Measurements from ENCODE around the gene KLHL36. TPM values are rescaled to one million over a fixed set of nuclear protein-coding genes. Genes with fewer than 3 reads are reported as not detected.

KLHL36 gene
- polyA plus RNA-seq, 1 of the 3 experiments (the other 2 are of a cell fraction): 39.8 TPM

DNA sequence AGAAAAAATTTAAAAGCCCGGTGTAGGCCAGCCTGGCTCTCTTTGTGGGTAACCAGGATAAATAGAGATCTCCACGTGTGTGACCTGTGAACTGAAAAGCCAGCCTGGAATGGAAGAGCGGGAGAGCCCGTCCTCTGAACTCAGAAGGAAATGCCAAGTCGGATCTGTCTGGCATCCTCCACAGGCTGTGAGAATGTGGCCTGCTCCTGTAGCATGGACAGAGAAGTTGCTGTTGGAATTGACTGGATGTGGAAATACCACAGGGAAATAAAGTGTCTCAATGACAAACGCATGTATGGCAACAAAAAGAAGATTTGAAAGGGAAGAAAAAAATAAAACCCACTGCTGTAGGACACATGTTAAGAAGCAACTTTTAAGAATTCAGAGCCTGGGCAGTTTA, 6.7 kb downstream of the KLHL36 start:
- Histone ChIP-seq H3K4me2 (no peak overlapping the region), H3K9me3 (no peaks in the 10 kb centered on the region), H3F3A (replicated peaks; ENCODE audit: insufficient read depth) (peaks cover 10% of the 10 kb centered on the region), H3K79me2 (ENCODE audit: insufficient read depth) (peaks cover 55% of the 10 kb centered on the region; the same call in 1 of the 2 replicates), H2AFZ (ENCODE audit: low read depth) (no peak overlapping the region), H3K36me3 (replicated peaks in 1 of 2; ENCODE audit: control insufficient read depth in 1 of 2, insufficient read depth in 2 of 2, low read length in 1 of 2) (peaks cover 32 to 38% of the 10 kb centered on the region in 2 experiments), H3K27ac (ENCODE audit: low read depth in 2 of 2, low read length in 1 of 2) (no peak overlapping the region), H3K4me1 (ENCODE audit: control insufficient read depth in 1 of 2, insufficient read depth in 2 of 2, low read depth in 1 of 2, low read length in 1 of 2) (no peaks in the 10 kb centered on the region), H3K9ac (no peak overlapping the region), H3K4me3 (ENCODE audit: low read depth in 2 of 2, low read length in 1 of 2) (no peak overlapping the region), H4K20me1 (ENCODE audit: insufficient read depth) (peaks cover 8% of the 10 kb centered on the region), H3K9me2 (no peaks in the 10 kb centered on the region), H3K27me3 (ENCODE audit: insufficient read depth) (no peaks in the 10 kb centered on the region)
- DNase-seq: no peak
- no peak for TF ChIP-seq TCF12 (IDR thresholded peaks at IDR 0.05)
- TF ChIP-seq MXI1 (IDR thresholded peaks at IDR 0.05; ENCODE audit: low read depth, low read length): no peak
- TF ChIP-seq MEF2A (IDR thresholded peaks at IDR 0.05; ENCODE audit: borderline replicate concordance, low read depth): no peak
- TF ChIP-seq, protein P1, sequence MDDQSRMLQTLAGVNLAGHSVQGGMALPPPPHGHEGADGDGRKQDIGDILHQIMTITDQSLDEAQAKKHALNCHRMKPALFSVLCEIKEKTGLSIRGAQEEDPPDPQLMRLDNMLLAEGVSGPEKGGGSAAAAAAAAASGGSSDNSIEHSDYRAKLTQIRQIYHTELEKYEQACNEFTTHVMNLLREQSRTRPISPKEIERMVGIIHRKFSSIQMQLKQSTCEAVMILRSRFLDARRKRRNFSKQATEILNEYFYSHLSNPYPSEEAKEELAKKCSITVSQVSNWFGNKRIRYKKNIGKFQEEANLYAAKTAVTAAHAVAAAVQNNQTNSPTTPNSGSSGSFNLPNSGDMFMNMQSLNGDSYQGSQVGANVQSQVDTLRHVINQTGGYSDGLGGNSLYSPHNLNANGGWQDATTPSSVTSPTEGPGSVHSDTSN (IDR thresholded peaks at IDR 0.05): no peak
- no peak for TF ChIP-seq USF2 (IDR thresholded peaks at IDR 0.05; ENCODE audit: borderline replicate concordance, low read depth, low read length)
- no peak for TF ChIP-seq RXRA (IDR thresholded peaks at IDR 0.05; ENCODE audit: borderline replicate concordance, low read depth)
- TF ChIP-seq SMC3 (IDR thresholded peaks at IDR 0.05; ENCODE audit: low read depth, low read length): no peak
- TF ChIP-seq ELF1 (IDR thresholded peaks at IDR 0.05): no peak
- no peak for TF ChIP-seq GABPA (IDR thresholded peaks at IDR 0.05; ENCODE audit: low read depth)
- TF ChIP-seq USF1 (IDR thresholded peaks at IDR 0.05; ENCODE audit: borderline replicate concordance, low read depth): no peak
- TF ChIP-seq FOXJ3 (CRISPR knock-in tag; IDR thresholded peaks at IDR 0.05): no peak
- TF ChIP-seq JUND (IDR thresholded peaks at IDR 0.05): no peak
- 79% methylated on average over 6 of the region's 6 CpGs for WGBS (ENCODE audit: low lambda C conversion rate)
- CTCF ChIA-PET: interaction anchor here (1.0 to 3.1 kb wide), 4 partner anchors 10 to 83 kb away, joined by 3 to 12 read pairs (median 4); no protein-coding TSS in a partner anchor
- POLR2A ChIA-PET: no interaction called here

DNA sequence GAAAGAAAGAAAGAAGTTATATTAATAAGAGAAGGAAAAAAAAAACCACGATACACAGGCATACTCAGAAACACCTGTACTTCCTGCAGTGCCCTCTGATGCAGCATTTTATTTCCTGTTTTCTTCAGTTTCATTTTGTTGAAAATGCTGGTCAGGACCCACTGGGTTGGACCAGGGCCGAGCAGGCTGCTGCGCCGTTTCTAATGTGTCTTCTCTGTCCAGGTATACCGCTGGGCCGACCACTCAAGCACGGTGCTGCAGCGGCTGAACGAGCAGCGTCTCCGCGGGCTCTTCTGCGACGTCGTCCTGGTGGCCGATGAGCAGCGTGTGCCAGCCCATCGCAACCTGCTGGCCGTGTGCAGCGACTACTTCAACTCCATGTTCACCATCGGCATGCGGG, 8.3 kb downstream of the KLHL36 start:
- peaks cover 48% of the 10 kb centered on the region; the same call in 1 of the 2 replicates for H3K79me2 ChIP-seq (ENCODE audit: insufficient read depth)
- POLR2A ChIA-PET: no interaction called here
- no peaks in the 10 kb centered on the region for H3K9me3 ChIP-seq
- no peaks in the 10 kb centered on the region for H3K9me2 ChIP-seq
- H3K36me3 ChIP-seq (replicated peaks in 1 of 2; ENCODE audit: control insufficient read depth in 1 of 2, insufficient read depth in 2 of 2, low read length in 1 of 2): peaks cover 27 to 41% of the 10 kb centered on the region in 2 experiments
- H3K27me3 ChIP-seq (ENCODE audit: insufficient read depth): no peaks in the 10 kb centered on the region
- H3K9ac ChIP-seq: no peak overlapping the region
- H2AFZ ChIP-seq (ENCODE audit: low read depth): no peak overlapping the region
- 94% methylated on average over 21 of the region's 22 CpGs for WGBS (ENCODE audit: low lambda C conversion rate)
- 0 out of 2 replicates have a peak, but pooled peaks cover 3% of the 10 kb centered on the region for H4K20me1 ChIP-seq (ENCODE audit: insufficient read depth)
- H3K4me2 ChIP-seq: no peak overlapping the region
- no peak overlapping the region for H3K4me3 ChIP-seq (ENCODE audit: low read depth in 2 of 2, low read length in 1 of 2)
- H3F3A ChIP-seq (replicated peaks; ENCODE audit: insufficient read depth): no peaks in the 10 kb centered on the region
- no peaks in the 10 kb centered on the region for H3K4me1 ChIP-seq (ENCODE audit: control insufficient read depth in 1 of 2, insufficient read depth in 2 of 2, low read depth in 1 of 2, low read length in 1 of 2)
- DNase-seq: no peak
- CTCF ChIA-PET: interaction anchor here (1.0 to 1.2 kb wide), 2 partner anchors 15 to 69 kb away, joined by 4 to 5 read pairs; no protein-coding TSS in a partner anchor
- TF ChIP-seq RCOR1 (IDR thresholded peaks at IDR 0.05; ENCODE audit: low read length) (no peak), GATA2 (CRISPR knock-in tag; IDR thresholded peaks at IDR 0.05) (no peak), RAD21 (IDR thresholded peaks at IDR 0.05; ENCODE audit: low read length) (no peak), REST (IDR thresholded peaks at IDR 0.05; ENCODE audit: low read depth, low read length) (no peak), MAX (IDR thresholded peaks at IDR 0.05; ENCODE audit: low read depth) (no peak), TAF1 (IDR thresholded peaks at IDR 0.05; ENCODE audit: borderline replicate concordance, low read depth, low read length) (no peak), RXRA (IDR thresholded peaks at IDR 0.05; ENCODE audit: borderline replicate concordance, low read depth) (no peak)
- H3K27ac ChIP-seq (ENCODE audit: low read depth in 2 of 2, low read length in 1 of 2): no peak overlapping the region

Data from SK-N-SH (cell line).